ENCODE measurements around the gene ZNF112.
"Not testable (repeated sequence)": the region's sequence is repeated elsewhere in the genome, so short reads cannot be mapped to it uniquely, and the experiment has no call there.

The ZNF112 gene

GRCh38 chr19:44356383-44357111 is at the start of gene ZNF112:
TSS of gene ZNF112 (minus strand) at chr19:44356680. CDS start at chr19:44340539, 16,141 bp downstream.
- peak within 1 kb of the TSS; percentile 68 for H3K4me3 Mint-ChIP-seq
- H3K9me3 Mint-ChIP-seq = peaks cover 51% of the 10 kb centered on the region
- H3K27me3 Mint-ChIP-seq = peaks cover 15% of the 10 kb centered on the region
- no peak within 1 kb of the TSS for H3K27ac Mint-ChIP-seq
- H3K4me1 Mint-ChIP-seq = peaks cover 5% of the 10 kb centered on the region
- H3K36me3 Mint-ChIP-seq = peaks cover 16% of the 10 kb centered on the region

GRCh38 chr19:44401139-44402115 is 44.9 kb upstream of the ZNF112 start, which contains the start of gene ZNF285:
TSS of gene ZNF285 (minus strand) at chr19:44401608. CDS start at chr19:44397213, 4,395 bp downstream.
- peak within 1 kb of the TSS; percentile 79 for H3K27ac Mint-ChIP-seq

GRCh38 chr19:44389268-44389667 is 32.8 kb upstream of the ZNF112 start:
- Mint-ChIP-seq H3K36me3 (peaks cover 59% of the 10 kb centered on the region), H3K9me3 (peaks cover 48% of the 10 kb centered on the region)
- not testable (repeated sequence) for H3K27me3 Mint-ChIP-seq, H3K27ac Mint-ChIP-seq, H3K4me1 Mint-ChIP-seq, H3K4me3 Mint-ChIP-seq

More at GRCh38 chr19:44401139-44402115, 44.9 kb upstream of the ZNF112 start, which contains the start of gene ZNF285:
- H3K9me3 Mint-ChIP-seq = peaks cover 16% of the 10 kb centered on the region
- peaks cover 13% of the 10 kb centered on the region for H3K4me1 Mint-ChIP-seq
- peak within 1 kb of the TSS; percentile 91 for H3K4me3 Mint-ChIP-seq
- H3K36me3 Mint-ChIP-seq = peaks cover 26% of the 10 kb centered on the region
- peaks cover 2% of the 10 kb centered on the region for H3K27me3 Mint-ChIP-seq

GRCh38 chr19:44374789-44375188 is 18.3 kb upstream of the ZNF112 start:
- no peak overlapping the region for H3K4me3 Mint-ChIP-seq
- peaks cover 2% of the 10 kb centered on the region for H3K27me3 Mint-ChIP-seq
- H3K36me3 Mint-ChIP-seq = peaks cover 10% of the 10 kb centered on the region

GRCh38 chr19:44371815-44372480 is 15.5 kb upstream of the ZNF112 start:
- peaks cover 10% of the 10 kb centered on the region for H3K36me3 Mint-ChIP-seq
- H3K9me3 Mint-ChIP-seq = peaks cover 34% of the 10 kb centered on the region
- H3K4me1 Mint-ChIP-seq = no peaks in the 10 kb centered on the region
- peaks cover 2% of the 10 kb centered on the region for H3K27me3 Mint-ChIP-seq
- H3K27ac Mint-ChIP-seq = no peak overlapping the region
- no peak overlapping the region for H3K4me3 Mint-ChIP-seq

More at GRCh38 chr19:44374789-44375188, 18.3 kb upstream of the ZNF112 start:
- no peaks in the 10 kb centered on the region for H3K4me1 Mint-ChIP-seq
- H3K9me3 Mint-ChIP-seq = peaks cover 27% of the 10 kb centered on the region
- no peak overlapping the region for H3K27ac Mint-ChIP-seq

- H3K27me3 Mint-ChIP-seq = peaks cover 5% of the 10 kb centered on the region
- H3K36me3 Mint-ChIP-seq = peaks cover 13% of the 10 kb centered on the region
- H3K27ac Mint-ChIP-seq = no peak overlapping the region
- no peak overlapping the region for H3K4me3 Mint-ChIP-seq
- no peaks in the 10 kb centered on the region for H3K4me1 Mint-ChIP-seq
- H3K9me3 Mint-ChIP-seq = peaks cover 46% of the 10 kb centered on the region
Measured at GRCh38 chr19:44367024-44367423, 10.5 kb upstream of the ZNF112 start.

- Mint-ChIP-seq H3K27ac (no peak overlapping the region), H3K4me1 (no peaks in the 10 kb centered on the region), H3K36me3 (peaks cover 5% of the 10 kb centered on the region), H3K9me3 (peaks cover 33% of the 10 kb centered on the region), H3K27me3 (peaks cover 1% of the 10 kb centered on the region), H3K4me3 (no peak overlapping the region)
Measured at GRCh38 chr19:44346556-44346955, 9.9 kb downstream of the ZNF112 start.

- Mint-ChIP-seq H3K4me3 (no peak overlapping the region), H3K4me1 (no peaks in the 10 kb centered on the region), H3K27ac (no peak overlapping the region), H3K9me3 (peaks cover 34% of the 10 kb centered on the region), H3K36me3 (peaks cover 5% of the 10 kb centered on the region), H3K27me3 (peaks cover 1% of the 10 kb centered on the region)
Measured at GRCh38 chr19:44345959-44346358, 10.5 kb downstream of the ZNF112 start.

GRCh38 chr19:44344255-44344654 is 12.2 kb downstream of the ZNF112 start:
- Mint-ChIP-seq H3K36me3 (peaks cover 8% of the 10 kb centered on the region), H3K27me3 (no peaks in the 10 kb centered on the region), H3K4me1 (no peaks in the 10 kb centered on the region), H3K4me3 (no peak overlapping the region), H3K9me3 (peaks cover 27% of the 10 kb centered on the region), H3K27ac (no peak overlapping the region)

- Mint-ChIP-seq H3K36me3 (peaks cover 8% of the 10 kb centered on the region), H3K4me1 (no peaks in the 10 kb centered on the region), H3K27ac (no peak overlapping the region), H3K27me3 (no peaks in the 10 kb centered on the region), H3K4me3 (no peak overlapping the region), H3K9me3 (peaks cover 22% of the 10 kb centered on the region)
Measured at GRCh38 chr19:44341794-44342193, 14.7 kb downstream of the ZNF112 start.

GRCh38 chr19:44334639-44335038 is 21.8 kb downstream of the ZNF112 start:
- not testable (repeated sequence) for H3K27ac Mint-ChIP-seq, H3K4me3 Mint-ChIP-seq, H3K4me1 Mint-ChIP-seq, H3K27me3 Mint-ChIP-seq
- Mint-ChIP-seq H3K9me3 (peaks cover 47% of the 10 kb centered on the region), H3K36me3 (peaks cover 22% of the 10 kb centered on the region)

- no peak overlapping the region for H3K27ac Mint-ChIP-seq
- peaks cover 18% of the 10 kb centered on the region for H3K36me3 Mint-ChIP-seq
- peaks cover 54% of the 10 kb centered on the region for H3K9me3 Mint-ChIP-seq
Measured at GRCh38 chr19:44332145-44332544, 24.3 kb downstream of the ZNF112 start.

GRCh38 chr19:44315883-44316282 is 40.6 kb downstream of the ZNF112 start:
- Mint-ChIP-seq H3K36me3 (peaks cover 20% of the 10 kb centered on the region), H3K27ac (no peak overlapping the region), H3K27me3 (peaks cover 18% of the 10 kb centered on the region), H3K4me1 (no peaks in the 10 kb centered on the region), H3K9me3 (peaks cover 64% of the 10 kb centered on the region), H3K4me3 (no peak overlapping the region)

More at GRCh38 chr19:44332145-44332544, 24.3 kb downstream of the ZNF112 start:
- no peak overlapping the region for H3K4me3 Mint-ChIP-seq
- H3K4me1 Mint-ChIP-seq = no peaks in the 10 kb centered on the region
- peaks cover 8% of the 10 kb centered on the region for H3K27me3 Mint-ChIP-seq

- H3K27me3 Mint-ChIP-seq = peaks cover 15% of the 10 kb centered on the region
- peaks cover 47% of the 10 kb centered on the region for H3K9me3 Mint-ChIP-seq
- no peak overlapping the region for H3K27ac Mint-ChIP-seq
- H3K36me3 Mint-ChIP-seq = peaks cover 14% of the 10 kb centered on the region
- no peaks in the 10 kb centered on the region for H3K4me1 Mint-ChIP-seq
- no peak overlapping the region for H3K4me3 Mint-ChIP-seq
Measured at GRCh38 chr19:44313231-44313630, 43.2 kb downstream of the ZNF112 start.

GRCh38 chr19:44308011-44308410 is 48.5 kb downstream of the ZNF112 start:
- H3K36me3 Mint-ChIP-seq = peaks cover 6% of the 10 kb centered on the region
- peaks cover 22% of the 10 kb centered on the region for H3K9me3 Mint-ChIP-seq
- peaks cover 17% of the 10 kb centered on the region for H3K4me1 Mint-ChIP-seq
- no peak overlapping the region for H3K4me3 Mint-ChIP-seq
- peaks cover 3% of the 10 kb centered on the region for H3K27me3 Mint-ChIP-seq
- H3K27ac Mint-ChIP-seq = no peak overlapping the region
